ENCODE results near the gene PLTP.

PLTP gene

DNA sequence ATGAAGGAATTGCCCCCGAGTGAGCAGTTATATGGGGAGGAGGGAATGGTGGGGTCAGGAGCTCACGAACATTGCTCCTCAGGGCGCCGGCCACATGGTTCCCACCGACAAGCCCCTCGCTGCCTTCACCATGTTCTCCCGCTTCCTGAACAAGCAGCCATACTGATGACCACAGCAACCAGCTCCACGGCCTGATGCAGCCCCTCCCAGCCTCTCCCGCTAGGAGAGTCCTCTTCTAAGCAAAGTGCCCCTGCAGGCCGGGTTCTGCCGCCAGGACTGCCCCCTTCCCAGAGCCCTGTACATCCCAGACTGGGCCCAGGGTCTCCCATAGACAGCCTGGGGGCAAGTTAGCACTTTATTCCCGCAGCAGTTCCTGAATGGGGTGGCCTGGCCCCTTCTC lies 13.7 kb downstream of the PLTP start:
- H3K36me3 Mint-ChIP-seq: peaks cover 59% of the 10 kb centered on the region

DNA sequence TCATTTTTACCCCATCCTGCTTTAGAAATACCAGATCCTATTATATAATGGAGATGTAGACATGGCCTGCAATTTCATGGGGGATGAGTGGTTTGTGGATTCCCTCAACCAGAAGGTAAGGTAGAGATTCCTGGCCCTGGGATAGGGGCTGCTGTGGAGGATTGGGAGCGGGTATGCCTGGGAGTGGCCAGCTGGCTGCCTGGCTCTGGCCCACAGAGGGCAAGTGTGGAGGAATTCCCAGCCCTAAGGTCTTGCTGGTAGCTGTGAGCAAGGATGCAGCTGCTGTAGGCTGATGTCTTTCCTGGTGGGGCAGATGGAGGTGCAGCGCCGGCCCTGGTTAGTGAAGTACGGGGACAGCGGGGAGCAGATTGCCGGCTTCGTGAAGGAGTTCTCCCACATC lies 14.3 kb downstream of the PLTP start:
- Mint-ChIP-seq H3K4me1 (peaks cover 15% of the 10 kb centered on the region), H3K9me3 (no peaks in the 10 kb centered on the region), H3K36me3 (peaks cover 62% of the 10 kb centered on the region), H3K4me3 (no peak overlapping the region), H3K27ac (peak overlapping the region; percentile 52)
- no peak for ATAC-seq
- no peak for DNase-seq (ENCODE audit: low spot score in 2 of 2)

More for the DNA sequence above, 13.7 kb downstream of the PLTP start:
- no peak for DNase-seq (ENCODE audit: low spot score in 2 of 2)
- peaks cover 9% of the 10 kb centered on the region for H3K4me1 Mint-ChIP-seq
- H3K9me3 Mint-ChIP-seq: no peaks in the 10 kb centered on the region
- H3K4me3 Mint-ChIP-seq: no peak overlapping the region
- H3K27ac Mint-ChIP-seq: no peak overlapping the region
- no peak for ATAC-seq

DNA sequence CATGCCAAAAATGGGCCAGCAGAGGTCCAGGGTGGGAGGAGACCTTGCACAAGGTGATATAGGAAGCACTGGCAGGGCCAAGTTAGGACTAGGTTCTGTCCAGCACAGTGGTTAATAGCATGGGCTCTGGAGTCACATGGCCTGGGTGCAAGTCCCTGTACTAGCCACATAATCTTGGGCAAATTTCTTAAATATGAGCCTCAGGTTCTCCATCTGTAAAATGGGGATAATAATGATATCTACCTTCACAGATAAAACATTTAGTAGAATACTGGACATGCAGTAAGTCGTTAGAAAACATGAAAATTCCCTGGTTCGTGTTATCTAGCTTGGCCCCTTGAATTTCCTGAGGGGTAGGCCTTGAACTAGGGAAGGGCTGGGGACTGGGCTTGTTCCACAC lies 14.7 kb downstream of the PLTP start:
- H3K27ac Mint-ChIP-seq: peak overlapping the region; percentile 52
- ATAC-seq (no peak), DNase-seq (ENCODE audit: low spot score in 2 of 2) (no peak)
- H3K36me3 Mint-ChIP-seq: peaks cover 65% of the 10 kb centered on the region
- H3K4me3 Mint-ChIP-seq: no peak overlapping the region
- no peaks in the 10 kb centered on the region for H3K9me3 Mint-ChIP-seq
- H3K4me1 Mint-ChIP-seq: peaks cover 19% of the 10 kb centered on the region

DNA sequence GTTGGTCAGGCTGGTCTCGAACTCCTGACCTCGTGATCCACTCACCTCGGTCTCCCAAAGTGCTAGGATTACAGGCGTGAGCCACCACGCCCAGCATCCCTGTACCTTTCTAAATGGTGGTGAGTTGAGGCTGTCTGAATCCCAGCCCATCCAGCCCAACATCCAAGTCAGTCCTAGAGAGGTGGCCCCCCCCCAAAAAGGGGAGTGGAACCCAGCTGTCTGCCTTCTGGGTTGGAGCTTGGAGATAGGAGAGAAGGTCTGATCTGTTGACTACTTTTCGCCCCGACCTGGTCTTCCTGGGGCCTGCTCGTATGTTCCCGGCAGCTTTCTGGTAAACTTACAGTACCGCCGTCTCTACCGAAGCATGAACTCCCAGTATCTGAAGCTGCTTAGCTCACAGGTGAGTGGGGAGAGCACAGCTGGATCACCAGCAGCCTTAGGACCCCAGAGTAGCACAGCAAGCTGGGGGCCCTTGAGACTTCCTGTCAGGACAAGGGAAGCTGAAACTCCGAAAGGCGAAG lies 15.3 kb downstream of the PLTP start:
- H3K36me3 Mint-ChIP-seq: peaks cover 70% of the 10 kb centered on the region
- ATAC-seq: no peak
- peaks cover 25% of the 10 kb centered on the region for H3K4me1 Mint-ChIP-seq
- no peaks in the 10 kb centered on the region for H3K9me3 Mint-ChIP-seq
- no peak for DNase-seq (ENCODE audit: low spot score in 2 of 2)
- no peak overlapping the region for H3K4me3 Mint-ChIP-seq
- no peak overlapping the region for H3K27ac Mint-ChIP-seq

DNA sequence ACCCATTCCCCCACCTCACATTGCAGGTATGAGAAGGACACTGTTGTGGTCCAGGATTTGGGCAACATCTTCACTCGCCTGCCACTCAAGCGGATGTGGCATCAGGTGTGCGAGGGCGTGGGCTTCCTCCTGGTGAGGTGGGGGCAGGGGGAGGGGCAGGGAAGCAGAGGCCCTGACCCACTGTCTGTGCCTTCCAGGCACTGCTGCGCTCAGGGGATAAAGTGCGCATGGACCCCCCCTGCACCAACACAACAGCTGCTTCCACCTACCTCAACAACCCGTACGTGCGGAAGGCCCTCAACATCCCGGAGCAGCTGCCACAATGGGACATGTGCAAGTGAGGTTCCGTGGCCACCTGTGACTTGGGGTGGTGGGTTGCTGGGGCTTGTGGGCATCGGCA lies 17.2 kb downstream of the PLTP start:
- H3K9me3 Mint-ChIP-seq: no peaks in the 10 kb centered on the region
- H3K4me3 Mint-ChIP-seq: no peak overlapping the region
- H3K27ac Mint-ChIP-seq: no peak overlapping the region
- H3K4me1 Mint-ChIP-seq: peaks cover 34% of the 10 kb centered on the region
- ATAC-seq (no peak), DNase-seq (ENCODE audit: low spot score in 2 of 2) (no peak)
- H3K36me3 Mint-ChIP-seq: peaks cover 77% of the 10 kb centered on the region

DNA sequence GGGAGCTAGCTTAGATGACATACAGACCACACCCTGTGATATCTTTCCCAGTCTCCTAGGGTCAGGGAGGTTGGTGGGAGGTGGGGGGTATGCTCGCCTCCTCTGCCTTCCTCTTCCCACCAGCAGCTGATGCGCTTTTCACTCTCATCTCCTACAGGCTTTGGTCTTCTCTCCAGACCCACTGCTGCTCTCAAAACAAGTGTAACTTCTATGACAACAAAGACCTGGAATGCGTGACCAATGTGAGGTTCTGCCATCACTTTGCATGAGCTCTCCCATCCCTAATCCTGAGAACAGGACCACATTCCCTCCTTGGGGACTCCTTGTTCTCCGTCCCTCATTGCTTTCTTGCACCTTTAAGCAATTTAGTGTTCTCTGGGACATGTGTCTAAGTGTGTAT lies 18.1 kb downstream of the PLTP start:
- no peak for DNase-seq (ENCODE audit: low spot score in 2 of 2)
- peak overlapping the region; percentile 37 for H3K4me3 Mint-ChIP-seq
- H3K27ac Mint-ChIP-seq: peak overlapping the region; percentile 55
- peaks cover 76% of the 10 kb centered on the region for H3K36me3 Mint-ChIP-seq
- H3K9me3 Mint-ChIP-seq: no peaks in the 10 kb centered on the region
- no peak for ATAC-seq
- H3K4me1 Mint-ChIP-seq: peaks cover 36% of the 10 kb centered on the region

DNA sequence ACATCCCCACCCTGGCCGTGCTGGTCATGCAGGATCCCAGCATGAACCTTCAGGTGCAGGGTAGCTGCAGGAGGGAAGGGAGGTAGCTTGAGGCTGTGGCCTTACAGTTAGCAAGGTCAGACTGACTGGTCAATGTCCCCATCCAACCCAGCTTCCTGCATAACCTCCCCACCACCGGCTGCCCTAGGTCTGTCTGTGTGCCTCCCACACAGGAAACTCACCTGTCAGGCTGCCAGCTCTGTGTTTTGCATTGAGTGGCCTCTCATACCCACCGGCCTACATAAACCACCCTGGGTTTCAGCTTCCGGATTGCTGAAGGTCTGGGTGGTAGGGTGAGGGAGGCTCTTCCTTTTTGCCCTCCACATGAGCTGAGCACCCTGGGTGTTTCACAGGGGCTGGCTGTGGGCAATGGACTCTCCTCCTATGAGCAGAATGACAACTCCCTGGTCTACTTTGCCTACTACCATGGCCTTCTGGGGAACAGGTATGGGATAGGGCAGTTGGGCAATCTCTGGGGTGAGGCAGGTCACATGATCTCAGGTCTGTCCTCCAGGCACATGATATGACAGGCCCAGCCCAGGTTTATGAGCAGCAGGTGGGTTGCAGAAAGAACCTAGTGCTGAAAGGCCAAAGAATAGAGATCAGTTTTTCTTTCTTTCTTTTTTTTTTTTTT lies 19.0 kb downstream of the PLTP start:
- Mint-ChIP-seq H3K27ac (peak overlapping the region; percentile 94), H3K4me3 (peak overlapping the region; percentile 89), H3K36me3 (peaks cover 68% of the 10 kb centered on the region), H3K9me3 (no peaks in the 10 kb centered on the region), H3K4me1 (peaks cover 41% of the 10 kb centered on the region)
- peak; percentile 17 to 66 for DNase-seq (ENCODE audit: low spot score in 2 of 2)
- peak; percentile 75 for ATAC-seq

DNA sequence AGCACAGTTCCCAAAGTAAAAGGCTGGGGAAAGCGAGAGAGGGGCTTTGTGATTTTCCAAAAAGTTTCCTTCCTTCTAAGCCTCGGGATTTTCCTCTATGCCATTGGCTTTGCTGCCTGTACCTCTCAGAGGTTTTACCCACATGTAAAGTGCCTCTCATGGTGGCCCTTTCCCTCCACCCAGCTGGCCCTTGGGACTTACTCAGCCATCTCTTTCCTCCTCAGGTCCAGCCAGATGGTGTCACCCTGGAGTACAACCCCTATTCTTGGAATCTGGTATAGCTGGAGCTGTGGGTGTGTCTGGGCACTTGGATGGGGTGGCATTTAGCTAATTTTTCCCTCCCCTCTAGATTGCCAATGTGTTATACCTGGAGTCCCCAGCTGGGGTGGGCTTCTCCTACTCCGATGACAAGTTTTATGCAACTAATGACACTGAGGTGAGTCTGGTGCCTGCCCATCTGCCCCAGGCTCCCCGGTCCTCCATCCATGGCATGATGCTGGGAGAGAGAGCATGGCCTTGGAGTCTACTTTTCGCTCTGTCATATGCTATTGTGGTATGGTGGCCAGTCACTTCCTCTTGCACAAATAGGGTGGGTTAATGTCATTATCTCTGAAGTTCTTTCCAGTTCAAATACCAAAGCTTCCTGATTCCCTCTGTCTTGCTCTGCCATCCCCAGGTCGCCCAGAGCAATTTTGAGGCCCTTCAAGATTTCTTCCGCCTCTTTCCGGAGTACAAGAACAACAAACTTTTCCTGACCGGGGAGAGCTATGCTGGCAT lies 19.7 kb downstream of the PLTP start:
- DNase-seq (ENCODE audit: low spot score in 2 of 2): no peak
- ATAC-seq: no peak
- Mint-ChIP-seq H3K4me1 (peaks cover 41% of the 10 kb centered on the region), H3K36me3 (peaks cover 66% of the 10 kb centered on the region), H3K4me3 (peak overlapping the region; percentile 89), H3K27ac (peak overlapping the region; percentile 94), H3K9me3 (no peaks in the 10 kb centered on the region)

DNA sequence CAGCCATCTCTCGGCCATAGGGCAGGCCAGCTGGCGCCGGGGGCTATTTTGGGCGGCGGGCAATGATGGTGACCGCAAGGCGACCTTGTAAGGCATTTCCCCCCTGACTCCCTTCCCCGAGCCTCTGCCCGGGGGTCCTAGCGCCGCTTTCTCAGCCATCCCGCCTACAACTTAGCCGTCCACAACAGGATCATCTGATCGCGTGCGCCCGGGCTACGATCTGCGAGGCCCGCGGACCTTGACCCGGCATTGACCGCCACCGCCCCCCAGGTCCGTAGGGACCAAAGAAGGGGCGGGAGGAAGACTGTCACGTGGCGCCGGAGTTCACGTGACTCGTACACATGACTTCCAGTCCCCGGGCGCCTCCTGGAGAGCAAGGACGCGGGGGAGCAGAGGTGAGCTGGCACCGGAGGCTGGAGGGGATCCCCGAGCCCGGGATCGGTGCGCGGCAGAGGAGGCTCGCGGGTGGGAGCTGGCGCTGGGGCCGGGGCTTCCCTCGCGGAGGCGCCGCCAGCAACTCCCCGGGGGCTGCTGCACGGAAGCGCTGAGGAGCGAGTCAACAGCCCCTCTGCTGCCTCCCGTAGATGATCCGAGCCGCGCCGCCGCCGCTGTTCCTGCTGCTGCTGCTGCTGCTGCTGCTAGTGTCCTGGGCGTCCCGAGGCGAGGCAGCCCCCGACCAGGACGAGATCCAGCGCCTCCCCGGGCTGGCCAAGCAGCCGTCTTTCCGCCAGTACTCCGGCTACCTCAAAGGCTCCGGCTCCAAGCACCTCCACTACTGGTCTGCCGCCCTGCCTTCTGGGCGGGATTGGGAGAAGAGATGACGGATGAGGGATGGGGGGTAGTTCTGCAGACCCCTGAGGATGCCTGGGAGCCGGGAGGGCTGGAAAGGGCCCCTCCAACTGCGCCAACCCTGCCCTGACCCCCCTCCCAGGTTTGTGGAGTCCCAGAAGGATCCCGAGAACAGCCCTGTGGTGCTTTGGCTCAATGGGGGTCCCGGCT lies 20.7 kb downstream of the PLTP start, which contains the start of the genes CTSA and NEURL2:
Gene CTSA (plus strand): TSS at position 351 of the 999 bp plus-strand sequence. CDS start 234 bp downstream, at position 585.
Gene NEURL2 (minus strand): TSS at position 224 of the 999 bp plus-strand sequence. CDS start 217 bp downstream, at position 7.
- H3K4me3 Mint-ChIP-seq: peak within 1 kb of the TSS; percentile 89
- peak within 1 kb of the TSS; percentile 94 for H3K27ac Mint-ChIP-seq
- DNase-seq (ENCODE audit: low spot score in 2 of 2) (peak; percentile 73 to 93), ATAC-seq (peak; percentile 82)
- H3K36me3 Mint-ChIP-seq: peaks cover 57% of the 10 kb centered on the region
- H3K9me3 Mint-ChIP-seq: no peaks in the 10 kb centered on the region
- peaks cover 41% of the 10 kb centered on the region for H3K4me1 Mint-ChIP-seq

DNA sequence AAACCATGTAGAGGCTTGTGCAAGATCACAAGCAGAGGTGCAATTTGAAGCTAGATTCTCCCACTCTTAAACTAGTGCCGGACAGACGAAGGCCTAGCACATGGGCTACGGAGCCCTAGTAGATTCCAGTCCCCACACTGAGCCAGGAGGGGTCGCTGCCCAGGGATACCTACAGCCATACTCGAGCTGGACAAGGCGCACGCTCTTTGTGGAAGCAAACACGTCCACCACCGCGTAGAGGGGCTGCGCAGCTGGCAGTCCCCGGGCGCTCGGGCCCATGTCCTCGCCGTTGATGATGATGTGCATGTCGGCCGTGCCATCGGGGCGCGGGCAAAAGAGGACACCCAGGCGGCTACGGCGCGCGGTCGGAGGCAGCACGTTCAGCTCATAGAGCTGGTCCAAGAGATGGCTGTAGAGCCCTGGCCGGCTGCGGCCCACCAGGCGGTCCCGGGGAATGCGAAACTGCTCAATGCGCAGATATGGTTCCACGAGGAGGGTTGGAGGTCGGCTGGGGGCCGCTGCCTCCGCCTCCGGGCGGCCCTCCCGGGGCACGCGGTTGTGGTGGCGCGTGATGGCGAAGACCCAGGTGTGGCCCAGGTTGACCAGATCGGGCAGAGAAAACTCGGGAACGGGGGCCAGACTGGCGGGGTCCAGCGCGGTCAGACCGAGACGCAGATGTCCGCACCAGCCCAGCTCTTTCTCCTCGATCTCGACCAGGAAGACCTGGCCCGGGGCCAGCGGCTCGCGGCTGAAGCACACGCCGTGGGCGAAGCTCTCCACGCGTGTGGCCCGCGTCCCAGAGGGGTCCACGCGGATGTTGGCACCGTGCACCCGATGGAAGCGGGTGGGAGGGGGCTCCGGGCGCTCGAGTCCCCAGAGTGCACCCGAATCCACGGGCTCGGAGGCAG lies 21.6 kb downstream of the PLTP start:
- peak; percentile 12 to 61 for DNase-seq (ENCODE audit: low spot score in 2 of 2)
- peak; percentile 4 for ATAC-seq
- Mint-ChIP-seq H3K27ac (peak overlapping the region; percentile 94), H3K36me3 (peaks cover 48% of the 10 kb centered on the region), H3K4me1 (peaks cover 43% of the 10 kb centered on the region), H3K9me3 (no peaks in the 10 kb centered on the region), H3K4me3 (peak overlapping the region; percentile 89)

DNA sequence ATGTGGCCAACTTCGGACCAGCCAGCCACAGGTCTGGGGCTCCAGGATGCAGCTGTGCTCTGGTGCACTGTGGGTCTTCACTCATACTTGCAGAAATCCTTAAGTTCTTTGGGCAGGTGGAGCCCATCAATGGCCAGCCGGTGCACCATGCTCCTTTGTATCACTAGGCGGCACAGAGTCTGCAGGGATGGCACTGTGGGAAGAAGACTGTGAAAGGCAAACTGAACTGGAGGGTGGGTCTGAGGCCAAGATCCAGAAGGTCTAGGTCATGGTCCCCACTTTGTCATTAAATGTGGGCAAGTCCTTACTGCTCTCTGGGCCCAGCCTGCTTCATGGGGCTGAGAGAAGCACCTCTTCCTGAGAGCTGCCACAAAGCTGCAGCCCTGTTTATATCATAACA lies 23.3 kb downstream of the PLTP start:
- Mint-ChIP-seq H3K36me3 (peaks cover 31% of the 10 kb centered on the region), H3K9me3 (no peaks in the 10 kb centered on the region), H3K4me3 (no peak overlapping the region), H3K27ac (no peak overlapping the region), H3K4me1 (peaks cover 47% of the 10 kb centered on the region)
- no peak for DNase-seq (ENCODE audit: low spot score in 2 of 2)
- no peak for ATAC-seq

DNA sequence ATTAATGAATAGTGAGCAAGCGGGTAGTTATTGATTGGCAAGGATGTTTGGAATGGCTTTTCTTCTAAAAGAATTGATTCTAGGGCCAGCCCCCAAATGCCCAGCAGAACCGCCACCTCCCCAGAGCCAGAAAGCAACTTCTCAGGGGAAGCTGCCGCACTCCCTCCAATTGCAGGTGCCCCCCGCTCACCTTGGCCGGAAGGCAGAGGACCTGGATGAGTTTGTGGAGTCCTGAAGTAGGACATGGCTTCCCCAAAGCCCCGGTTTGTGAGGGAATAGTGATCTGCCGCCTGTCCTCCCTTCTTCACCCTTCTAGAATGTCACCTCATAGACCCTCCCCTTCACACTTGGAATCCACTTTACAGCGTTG lies 24.6 kb downstream of the PLTP start, which contains the start of gene SPATA25:
Gene SPATA25 (minus strand): TSS at position 277 of the 370 bp plus-strand sequence. CDS start 32 bp downstream, at position 245.
- H3K27ac Mint-ChIP-seq: no peak within 1 kb of the TSS
- H3K4me3 Mint-ChIP-seq: no peak within 1 kb of the TSS
- DNase-seq (ENCODE audit: low spot score in 2 of 2) (no peak), ATAC-seq (no peak)
- no peaks in the 10 kb centered on the region for H3K9me3 Mint-ChIP-seq
- H3K4me1 Mint-ChIP-seq: peaks cover 48% of the 10 kb centered on the region
- H3K36me3 Mint-ChIP-seq: peaks cover 24% of the 10 kb centered on the region

DNA sequence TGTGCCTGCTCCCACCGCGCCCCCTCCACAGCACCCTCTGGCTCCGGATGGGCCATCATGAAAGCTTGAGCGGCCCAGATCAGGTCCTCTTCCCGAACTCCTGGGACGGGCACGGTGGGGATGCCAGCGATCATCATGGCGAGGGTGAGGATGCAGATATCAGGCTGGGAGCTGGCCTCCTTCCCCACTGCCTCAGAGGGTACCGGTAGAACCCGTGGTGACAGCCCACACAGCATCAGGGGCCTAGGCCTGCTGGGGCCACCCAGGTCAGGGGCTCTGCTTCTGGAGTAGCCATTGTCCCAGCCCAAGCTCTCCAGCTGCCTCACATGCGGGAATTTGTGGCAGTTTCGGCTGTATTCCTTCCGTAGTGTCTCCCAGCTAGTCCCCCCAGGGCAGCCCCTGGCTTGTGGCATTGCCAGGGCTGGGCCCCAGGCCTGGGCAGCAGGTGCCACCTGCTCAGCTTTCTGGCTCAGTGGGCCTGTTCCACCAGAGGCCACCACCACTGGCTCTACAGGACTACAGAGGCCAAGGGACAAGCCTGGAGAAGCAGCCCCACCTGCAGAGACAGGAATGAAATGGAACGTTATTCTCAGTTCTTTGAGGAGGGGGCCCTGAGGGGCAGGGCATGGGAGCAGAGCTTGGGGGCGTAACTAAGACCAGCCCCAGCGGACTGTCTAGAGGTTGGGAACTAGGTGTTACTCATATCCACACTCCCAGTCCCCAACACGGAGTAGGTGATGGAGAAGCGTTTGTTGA lies 25.2 kb downstream of the PLTP start:
- Mint-ChIP-seq H3K4me3 (no peak overlapping the region), H3K36me3 (peaks cover 20% of the 10 kb centered on the region), H3K27ac (no peak overlapping the region), H3K4me1 (peaks cover 48% of the 10 kb centered on the region), H3K9me3 (no peaks in the 10 kb centered on the region)
- DNase-seq (ENCODE audit: low spot score in 2 of 2) (no peak), ATAC-seq (no peak)
